Adrenal gland (tissue), 5 donors: Measurements from ENCODE around the gene MLST8.

Experiments
- CTCF ChIP-seq, 6 experiments: fragments of 450-650 bp in 4 of 6; fragments of 200-600 bp in 2 of 6; sonication (generic) in 1 of 6; IDR thresholded peaks; 1 replicate in 5 of 6; 2 replicates in 1 of 6; pipeline versions ENCODE4 v1.5.1 to v1.8.0; 2016 to 2021; ENCODE audit warnings: antibody characterized with exemption in 6 of 6, mild to moderate bottlenecking in 2 of 6, moderate library complexity in 1 of 6
- POLR2A ChIP-seq, 2 donors: fragments of 450-650 bp; IDR thresholded peaks; one replicate each; pipeline ENCODE4 v1.6.1; 2017; ENCODE audit warnings: antibody characterized with exemption in 2 of 2, mild to moderate bottlenecking in 2 of 2, moderate library complexity in 1 of 2
- donor health status: DM: no; HTN: no; CAD: no.

DNA sequence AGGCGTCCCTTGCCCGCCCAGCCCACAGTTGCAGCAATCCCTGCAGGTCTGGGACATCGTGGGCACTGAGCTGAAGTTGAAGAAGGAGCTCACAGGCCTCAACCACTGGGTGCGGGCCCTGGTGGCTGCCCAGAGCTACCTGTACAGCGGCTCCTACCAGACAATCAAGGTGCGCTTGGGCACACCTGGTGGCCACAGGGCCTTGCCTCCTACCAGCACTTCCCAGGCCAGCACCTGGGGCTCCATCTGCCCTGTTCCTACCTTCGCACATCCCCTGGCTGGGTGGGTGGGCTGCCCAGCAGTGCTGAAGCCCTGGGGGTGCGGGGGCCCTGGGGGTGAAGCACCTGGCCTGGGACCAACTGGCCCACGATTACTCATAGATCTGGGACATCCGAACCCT is 29.8 kb upstream of the MLST8 start:
- no peak for TF ChIP-seq CTCF (IDR thresholded peaks at IDR 0.05)
- TF ChIP-seq POLR2A (IDR thresholded peaks at IDR 0.05), result no peak
